Measurements from ENCODE around the gene FOXK1.
"Not testable (repeated sequence)": the region's sequence is repeated elsewhere in the genome, so short reads cannot be mapped to it uniquely, and the experiment has no call there.

FOXK1 gene

DNA sequence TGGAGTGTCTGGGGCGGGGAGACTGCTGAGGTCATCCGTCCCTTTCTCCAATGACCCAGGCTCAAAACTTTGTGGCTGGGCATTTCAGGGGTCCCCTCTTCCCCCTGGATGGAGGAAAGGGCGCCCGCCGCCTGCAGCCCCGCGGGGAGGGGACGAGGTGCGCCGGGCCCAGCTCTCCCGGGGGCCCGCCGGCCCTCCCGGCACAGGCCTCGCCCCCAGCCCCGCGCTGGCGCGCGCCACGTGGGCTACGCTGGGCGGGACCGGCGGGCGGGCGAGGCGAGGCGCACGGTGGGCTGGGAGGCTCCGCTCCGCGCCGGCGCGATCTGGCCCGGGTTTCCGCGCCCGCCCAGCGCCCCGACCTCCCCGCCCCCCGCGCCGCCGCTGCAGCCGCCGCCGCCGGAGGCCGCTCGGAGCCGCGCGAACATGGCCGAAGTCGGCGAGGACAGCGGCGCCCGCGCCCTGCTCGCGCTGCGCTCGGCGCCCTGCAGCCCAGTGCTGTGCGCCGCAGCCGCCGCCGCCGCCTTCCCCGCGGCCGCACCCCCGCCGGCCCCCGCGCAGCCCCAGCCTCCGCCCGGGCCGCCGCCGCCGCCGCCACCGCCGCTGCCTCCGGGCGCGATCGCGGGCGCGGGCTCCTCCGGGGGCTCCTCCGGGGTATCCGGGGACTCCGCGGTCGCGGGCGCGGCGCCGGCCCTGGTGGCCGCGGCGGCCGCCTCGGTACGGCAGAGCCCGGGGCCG is at the start of gene FOXK1:
Gene FOXK1 (plus strand): TSS at position 410 of the 735 bp plus-strand sequence. CDS start 14 bp downstream, at position 424.
- DNase-seq, result peak; percentile 21

DNA sequence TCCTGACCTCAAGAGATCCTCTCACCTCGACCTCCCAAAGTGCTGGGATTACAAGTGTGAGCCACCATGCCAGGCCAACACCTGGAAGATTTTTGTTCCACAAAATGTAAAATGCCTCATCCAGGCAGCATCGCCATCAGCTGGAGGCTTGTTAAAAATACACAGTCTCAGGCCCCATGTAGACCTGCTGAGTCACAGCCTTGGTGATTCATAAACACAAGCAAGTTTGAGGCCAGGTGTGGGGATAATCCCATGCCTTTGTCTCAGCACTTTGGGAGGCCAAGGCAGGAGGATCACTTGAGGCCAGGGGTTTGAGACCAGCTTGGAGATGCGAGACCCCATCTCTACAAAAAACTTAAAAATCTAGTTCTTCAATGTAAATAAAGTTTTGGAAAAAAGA is 49.1 kb upstream of the FOXK1 start:
- no peak for DNase-seq

DNA sequence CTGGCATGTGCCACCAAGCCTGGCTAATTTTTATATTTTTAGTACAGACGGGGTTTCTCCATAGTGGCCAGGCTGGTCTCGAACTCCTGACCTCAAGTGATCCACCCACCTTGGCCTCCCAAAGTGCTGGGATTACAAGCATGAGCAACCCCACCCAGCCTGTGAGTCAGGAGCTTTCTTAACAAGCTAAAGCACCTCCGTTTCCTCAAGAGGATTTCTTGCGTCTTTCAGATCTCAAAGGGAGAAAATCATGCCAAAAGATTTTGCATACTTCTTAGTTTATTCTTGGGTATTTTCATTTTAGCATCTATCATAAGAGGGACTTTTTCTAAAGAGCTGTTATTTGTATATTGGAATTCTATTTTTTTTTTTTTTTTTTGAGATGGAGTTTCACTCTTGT is 47.9 kb upstream of the FOXK1 start:
- no peak for DNase-seq

DNA sequence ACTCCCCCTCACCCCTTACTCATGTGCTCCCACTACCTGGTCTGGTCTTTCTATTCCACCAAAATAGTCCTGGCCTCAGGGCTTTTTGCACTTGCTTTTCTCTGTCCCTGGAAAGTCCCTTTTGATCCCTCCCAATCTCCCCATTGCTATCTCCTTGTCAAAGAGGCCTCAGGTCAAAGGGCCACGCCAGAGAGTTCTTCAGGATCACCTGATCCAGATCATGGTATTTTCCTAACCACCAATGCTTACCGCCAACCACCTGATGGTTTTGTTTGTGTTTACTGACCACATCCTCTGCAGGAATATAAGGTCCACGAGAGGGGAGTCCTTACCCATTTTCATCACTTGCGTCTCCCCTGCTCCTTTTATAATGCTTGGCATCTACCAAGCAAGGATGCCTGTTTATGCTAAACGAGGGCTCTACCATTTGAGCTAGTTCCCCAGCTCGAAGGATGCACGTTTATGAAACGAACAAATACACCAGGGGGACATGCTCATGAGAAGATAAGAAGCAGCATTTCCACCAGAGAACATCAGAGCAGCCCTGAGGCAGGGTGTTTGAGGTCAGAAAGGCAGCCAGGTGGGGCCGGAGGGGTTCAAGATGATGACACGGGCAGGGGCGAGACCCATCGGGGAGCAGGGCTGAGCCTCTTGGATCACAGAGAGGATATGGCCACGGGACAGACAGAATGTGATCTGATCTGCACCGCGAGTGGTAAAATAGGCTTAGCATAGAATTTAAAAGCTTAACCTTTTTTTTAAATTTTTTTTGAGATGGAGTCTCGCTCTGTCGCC is 43.1 kb upstream of the FOXK1 start:
- DNase-seq, result no peak

DNA sequence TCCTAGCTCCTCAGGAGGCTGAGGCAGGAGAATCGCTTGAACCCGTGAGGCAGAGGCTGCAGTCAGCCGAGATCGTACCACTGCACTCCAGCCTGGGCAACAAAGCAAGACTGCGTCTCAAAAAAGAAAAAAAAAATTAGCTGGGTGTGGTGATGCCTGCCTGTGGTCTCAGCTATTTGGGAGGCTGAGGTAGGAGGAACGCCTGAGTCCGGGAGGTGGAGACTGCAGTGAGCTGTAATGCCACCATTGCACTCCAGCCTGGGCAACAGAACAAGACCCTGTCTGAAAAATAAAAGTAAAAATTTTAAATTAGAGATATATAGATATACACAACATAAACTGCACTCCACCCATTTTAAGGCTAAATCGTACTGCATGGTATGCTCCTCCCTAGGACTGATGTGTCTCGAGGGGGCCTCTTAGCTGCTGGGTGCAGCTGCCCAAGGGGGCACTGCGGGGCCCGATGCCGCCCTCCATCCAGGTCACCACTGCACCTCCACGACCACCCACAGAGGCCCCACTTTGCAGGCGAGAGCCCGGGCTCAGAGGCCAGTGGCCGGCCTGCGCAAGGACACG is 40.9 kb upstream of the FOXK1 start:
- no peak for DNase-seq

DNA sequence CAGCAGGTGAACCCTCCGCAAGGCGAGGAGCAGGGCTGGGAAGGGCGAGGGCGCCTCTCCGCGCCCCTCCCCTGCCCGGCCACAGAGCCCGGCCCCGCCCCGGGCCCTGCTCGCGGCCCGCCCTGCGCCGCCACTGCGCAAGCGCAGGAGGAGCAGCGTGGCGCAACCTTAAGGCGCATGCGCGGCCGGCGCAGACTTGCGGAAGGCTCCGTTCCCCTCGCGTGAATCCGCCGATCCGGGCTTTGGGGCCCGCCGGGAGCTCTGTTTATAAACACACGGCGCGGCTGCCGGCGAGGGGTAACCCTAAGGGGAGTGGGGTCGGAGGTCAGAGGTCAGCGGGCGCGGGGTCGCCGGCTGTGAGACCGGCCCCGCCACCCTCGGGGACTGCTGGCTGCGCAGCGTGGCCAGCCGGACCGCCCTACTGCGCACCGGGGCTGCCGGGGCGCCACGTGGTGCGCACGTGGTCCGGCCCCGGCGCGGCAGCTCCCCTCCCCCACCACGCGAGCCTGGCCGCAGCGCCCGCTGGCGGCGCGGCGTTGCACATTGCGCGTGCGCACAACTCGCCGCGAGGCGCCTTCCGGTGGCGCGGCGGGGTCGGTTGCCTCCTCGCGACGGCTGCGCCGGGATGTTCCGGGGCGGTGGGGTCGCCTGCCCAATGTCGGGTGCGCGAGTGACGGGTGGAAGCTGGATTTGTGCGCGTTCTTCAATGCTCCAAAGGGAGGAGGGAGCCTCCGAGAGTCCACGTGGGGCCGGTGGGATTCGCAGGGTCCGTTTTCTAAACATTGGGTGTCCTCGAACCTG is 40.2 kb upstream of the FOXK1 start:
- DNase-seq, result peak; percentile 81

DNA sequence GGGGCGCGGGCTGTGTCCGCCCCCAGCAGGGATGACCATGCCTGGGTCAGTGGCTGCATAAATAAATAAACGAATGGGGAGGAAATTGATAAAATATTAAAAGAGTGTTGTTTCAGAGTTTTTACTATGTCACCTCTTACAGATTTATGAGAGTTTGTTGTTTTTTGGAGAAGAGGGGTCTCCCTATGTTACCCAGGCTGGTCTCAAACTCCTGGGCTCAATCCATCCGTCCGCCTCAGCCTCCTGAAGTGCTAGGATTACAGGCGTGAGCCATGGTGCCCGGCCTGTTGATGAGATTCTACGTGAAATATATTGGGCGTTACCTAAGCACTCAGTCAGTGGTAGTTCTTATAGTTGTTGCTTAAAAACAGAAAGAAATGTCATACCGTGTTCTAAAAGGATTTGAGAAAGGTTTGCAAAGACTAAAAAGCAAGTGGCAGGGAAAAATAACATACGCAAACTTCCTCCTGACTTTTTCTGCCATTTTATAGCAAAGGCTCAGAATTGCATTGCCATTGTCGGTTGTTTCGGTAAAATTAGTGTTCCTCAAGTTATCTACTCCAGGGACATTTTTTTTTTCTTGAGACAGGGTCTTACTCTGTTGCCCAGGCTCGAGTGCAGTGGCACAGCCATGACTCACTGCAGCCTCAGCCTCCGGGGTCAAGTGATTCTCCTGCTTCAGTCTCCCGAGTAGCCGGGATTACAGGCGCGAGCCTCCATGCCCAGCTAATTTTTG is 39.5 kb upstream of the FOXK1 start:
- no peak for DNase-seq

DNA sequence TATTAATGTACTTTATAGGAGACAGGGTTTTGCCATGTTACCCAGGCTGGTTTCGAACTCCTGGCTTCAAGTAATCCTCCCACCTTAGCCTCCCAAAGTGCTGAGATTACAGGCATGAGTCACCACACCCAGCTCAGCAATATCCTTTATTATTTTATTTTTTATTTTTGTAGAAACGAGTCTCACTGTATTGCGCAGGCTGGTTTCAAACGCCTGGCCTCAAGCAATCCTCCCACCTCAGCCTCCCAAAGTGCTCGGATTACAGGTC is 39.0 kb upstream of the FOXK1 start:
- not testable (repeated sequence) for DNase-seq

DNA sequence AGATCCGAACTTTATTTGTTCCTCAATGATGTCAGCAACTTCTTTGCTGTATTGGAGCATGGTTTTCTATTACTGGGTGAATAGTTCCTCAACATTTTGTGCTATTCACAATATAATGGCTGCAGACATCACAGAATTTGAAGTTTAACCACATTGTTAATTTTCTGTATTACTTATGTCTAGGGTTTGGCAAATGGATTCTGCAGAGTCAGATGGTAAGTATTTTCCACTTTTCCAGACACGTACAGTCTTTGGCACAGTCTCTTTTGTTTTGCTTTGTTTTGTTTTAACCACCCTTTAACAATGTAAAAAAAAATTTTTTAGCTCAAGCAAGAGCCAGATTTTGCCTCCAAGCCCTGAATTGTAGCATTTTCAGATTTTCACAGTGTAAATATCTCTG is 36.8 kb upstream of the FOXK1 start:
- DNase-seq, result no peak

DNA sequence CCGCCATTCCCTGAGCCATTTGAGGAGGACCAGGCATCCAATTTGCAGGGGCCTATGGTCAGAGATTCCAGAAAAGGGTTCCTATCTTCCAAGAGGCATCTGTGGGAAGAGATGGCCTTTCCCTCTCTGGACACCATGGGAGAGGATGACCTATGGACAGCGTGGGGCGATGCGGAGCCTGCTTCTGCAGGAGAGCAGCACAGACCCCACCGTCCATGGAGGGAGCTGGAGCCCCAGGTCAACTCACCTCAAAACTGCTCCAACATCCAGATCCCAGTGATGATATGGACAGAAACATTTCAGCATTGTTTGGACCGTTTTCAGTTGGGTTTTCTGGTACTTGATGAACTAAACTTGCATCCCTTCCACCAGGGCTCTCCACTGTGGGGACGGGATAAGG is 34.0 kb upstream of the FOXK1 start:
- no peak for DNase-seq

DNA sequence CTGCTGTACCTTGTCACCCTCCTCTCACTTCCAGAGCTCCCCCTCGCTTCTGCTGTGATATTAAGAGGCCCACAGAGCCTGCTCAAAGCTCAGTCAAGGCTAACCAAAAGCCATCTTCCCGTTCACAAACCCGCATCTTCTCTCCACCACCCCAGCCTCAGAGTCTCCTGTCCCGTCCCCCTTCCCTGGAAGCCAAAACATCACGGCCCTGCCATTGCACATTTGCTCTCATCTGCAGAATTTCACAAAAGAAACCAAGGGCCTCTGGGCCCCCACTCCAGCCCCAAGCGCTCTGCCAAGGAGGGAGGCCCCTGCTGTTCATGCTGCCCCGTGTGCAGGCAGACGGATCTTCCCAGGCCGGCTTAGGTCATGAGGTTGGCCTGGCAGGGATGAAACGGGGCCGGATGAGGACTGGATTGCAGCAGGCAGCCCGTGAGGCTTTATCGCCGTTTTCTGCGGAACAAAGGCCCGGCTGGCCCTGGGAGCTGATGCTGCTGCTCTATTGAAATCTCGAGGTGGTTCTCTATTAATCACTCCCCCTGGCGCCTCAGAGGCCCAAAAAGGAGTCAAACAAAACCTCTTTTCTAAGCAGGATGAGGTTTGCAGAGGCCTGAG is 31.6 kb upstream of the FOXK1 start:
- DNase-seq, result no peak

DNA sequence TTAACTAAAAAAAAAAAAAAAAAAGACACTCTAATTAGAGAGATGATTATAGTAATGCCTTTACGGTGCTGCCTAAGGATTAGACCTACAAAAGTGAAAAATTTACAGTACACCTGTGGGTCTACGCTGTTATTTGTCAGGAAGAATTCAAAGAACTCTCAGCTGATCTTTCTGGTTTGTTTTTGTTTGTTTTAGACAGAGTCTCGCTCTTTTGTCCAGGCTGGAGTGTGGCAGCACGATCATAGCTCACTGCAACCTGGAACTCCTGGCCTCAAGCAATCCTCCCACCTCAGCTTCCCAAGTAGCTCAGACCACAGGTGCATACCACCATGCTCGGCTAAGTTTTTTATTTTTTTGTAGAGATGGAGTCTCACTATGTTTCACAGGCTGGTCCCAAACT is 28.3 kb upstream of the FOXK1 start:
- DNase-seq, result no peak

DNA sequence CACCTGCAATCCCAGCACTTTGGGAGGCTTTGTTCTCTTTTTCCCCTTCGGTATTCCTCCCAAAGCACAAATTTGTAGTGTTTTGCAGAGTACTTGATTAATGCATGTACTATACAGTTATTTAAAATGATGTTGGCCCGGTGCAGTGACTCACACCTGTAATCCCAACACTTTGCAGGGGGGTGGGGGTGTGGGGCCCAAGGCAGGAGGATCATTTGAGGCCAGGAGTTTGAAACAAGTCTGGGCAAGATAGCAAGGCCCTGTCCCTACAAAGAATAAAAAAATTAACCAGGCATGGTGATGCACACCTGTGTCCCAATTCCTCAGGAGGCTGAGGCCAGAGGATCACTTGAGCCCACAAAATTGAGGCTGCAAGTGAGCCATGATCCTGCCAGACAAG is 26.8 kb upstream of the FOXK1 start:
- DNase-seq, result no peak

DNA sequence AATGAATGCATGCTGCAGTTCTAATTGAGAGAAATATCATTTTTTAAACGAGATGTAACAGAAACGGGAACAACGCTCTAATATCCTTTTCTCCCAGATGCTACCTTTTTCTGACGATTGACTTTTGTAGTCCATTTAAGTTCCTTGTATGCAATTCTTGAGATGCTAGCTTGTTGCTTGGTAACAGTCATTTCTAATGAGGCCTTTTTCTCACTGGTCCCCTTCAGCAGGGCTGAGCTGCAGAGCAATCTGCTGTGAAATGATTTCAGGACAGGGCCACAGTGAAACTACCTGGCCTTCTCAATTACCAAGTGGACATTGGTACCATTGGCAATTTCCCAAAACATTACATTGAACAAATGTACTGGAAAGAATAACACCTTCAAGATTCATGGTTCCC is 26.2 kb upstream of the FOXK1 start:
- no peak for DNase-seq

DNA sequence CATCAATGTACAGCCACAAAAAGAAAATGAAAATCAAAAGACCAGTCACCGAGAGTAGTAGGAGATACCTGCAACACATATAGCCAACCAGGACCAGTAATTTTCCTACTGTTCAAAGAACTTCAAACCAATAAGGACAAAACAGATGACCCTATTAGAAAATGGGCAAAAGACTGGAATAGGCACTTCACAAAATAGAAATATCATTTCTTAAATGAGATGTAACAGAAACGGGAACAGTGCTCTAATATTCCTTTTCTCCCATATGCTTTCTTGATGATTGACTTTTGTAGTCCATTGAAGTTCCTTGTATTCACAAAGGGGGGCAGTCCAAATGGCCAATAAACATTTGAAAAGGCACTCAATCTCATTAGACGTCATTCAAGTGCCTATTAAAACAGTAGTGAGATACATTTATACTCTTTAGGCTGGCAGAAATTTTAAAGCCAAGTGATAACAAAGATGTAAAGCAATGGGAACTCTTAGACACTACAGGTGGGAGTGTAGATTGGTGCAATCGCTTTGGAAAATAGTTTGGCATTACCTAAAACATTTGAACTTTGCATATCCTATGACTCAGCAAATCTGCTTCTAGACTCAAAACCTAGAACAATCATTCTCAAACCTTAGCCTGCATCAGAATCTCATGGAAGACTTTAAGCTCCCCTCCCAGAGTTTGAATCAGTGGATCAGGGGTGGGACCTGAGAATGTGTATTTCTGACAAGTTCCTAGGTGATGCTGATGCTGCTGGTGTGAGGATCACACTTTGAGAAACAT is 24.3 kb upstream of the FOXK1 start:
- no peak for DNase-seq

DNA sequence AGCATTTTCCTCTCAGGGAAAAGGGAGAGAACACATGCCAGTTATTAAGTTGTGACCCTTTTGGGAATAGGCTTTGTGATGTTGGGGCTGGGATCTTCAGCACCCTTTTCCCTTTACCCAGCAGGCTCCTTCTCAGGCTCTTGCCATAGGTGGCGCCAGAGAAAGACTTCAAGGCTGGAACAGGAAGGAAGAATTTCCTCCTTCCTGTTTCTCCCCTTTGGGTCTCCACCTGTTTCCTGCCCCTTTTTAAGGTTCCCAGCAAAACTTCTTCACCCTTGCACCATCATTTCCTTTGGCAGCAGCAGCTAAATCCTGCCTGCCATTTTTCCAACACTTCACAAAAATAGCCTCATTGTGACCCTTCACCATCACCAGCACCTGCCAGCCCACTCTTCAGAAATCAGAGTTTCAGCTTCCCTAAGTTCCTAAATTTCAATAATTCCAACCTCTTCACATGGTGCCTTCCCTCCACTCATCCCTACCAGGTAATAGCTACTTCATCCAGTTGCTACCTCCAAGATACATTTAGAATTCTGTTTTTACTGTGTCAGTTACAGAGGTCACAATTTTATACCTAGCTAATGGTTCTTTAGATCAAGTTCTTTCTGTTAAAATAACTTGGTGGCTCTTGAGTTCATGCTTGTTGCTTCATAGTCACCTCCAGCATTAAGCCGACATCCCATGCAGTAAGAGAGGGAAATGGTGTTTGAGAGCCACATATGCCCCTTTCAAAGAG is 22.4 kb upstream of the FOXK1 start:
- DNase-seq, result no peak

DNA sequence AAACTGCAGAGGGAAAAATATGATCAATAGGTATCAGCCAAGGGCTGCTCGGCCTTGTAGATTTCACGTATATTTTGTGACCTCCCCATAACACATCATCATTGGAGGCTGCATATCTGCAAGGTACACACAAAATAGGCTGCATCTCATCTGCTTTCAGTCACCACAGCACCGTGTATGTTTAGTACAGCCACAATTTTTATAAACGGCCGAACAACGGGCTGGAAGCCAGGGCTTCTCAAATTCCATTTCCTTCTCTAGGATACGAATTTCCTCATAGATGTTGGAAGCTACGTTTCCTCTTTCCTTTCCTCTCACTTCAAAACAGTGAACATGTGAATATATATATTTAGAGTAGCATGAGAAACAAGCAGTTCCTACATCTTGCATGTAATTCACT is 20.2 kb upstream of the FOXK1 start:
- no peak for DNase-seq

DNA sequence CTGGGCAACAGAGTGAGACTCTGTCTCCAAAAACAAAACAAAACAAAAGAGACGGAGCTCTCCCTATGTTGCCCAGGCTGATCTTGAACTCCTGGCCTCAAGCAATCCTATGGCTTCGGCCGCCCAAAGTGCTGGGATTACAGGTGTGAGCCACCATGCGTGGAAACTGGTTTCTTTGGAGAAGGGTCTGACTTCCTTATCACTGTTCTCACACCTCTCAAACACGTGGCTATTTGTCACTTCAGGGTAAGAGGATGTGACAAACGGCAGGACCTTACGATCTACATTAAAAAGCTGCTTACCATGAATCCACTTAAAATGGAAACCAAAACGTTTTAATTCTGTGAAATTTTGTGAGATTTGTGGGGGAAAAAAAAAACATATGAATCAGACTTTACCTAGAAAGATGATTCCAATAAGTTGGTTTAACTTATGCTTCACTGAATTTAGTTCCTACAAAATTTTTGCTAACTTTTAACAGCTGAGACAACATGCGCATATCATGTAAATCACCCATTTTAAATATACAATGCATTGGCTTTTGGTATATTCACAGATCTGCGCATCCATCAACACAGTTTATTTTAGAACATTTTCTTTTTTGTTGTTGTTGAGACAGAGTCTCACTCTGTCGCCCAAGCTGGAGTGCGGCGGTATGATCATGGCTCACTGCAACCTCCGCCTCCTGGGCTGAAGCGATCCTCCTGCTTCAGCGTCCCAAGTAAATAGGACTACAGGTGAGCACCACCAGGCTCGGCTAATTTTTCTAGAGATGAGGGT is 18.7 kb upstream of the FOXK1 start:
- no peak for DNase-seq

DNA sequence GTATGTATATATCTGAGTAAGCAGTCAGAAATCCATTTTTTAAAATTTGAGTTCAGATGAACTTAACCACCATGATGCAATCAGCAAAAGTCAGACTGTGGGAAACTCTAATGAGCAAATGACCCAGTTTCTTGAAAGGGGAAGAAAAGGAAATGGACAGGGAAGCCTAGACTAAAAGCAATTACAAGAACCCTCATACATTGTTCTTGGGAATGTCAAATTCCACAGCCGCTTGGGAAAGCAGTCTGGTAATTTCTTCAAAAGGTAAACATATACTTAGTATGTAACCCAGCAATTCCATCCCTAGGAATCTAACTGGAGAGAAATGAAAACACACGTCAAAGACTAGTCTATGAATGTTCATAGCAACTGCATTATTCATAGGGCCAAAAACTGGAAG is 16.4 kb upstream of the FOXK1 start:
- no peak for DNase-seq
